ENCODE results near the gene ASTE1. TPM values are rescaled to one million over a fixed set of nuclear protein-coding genes. Genes with fewer than 3 reads are reported as not detected.

ASTE1 gene
- total and polyA plus RNA-seq, 10 of the 15 experiments (the other 5 are each of a cell fraction or from before 2014, with no cell fraction given): 5.1 to 12.0 (median 8.2) TPM

DNA sequence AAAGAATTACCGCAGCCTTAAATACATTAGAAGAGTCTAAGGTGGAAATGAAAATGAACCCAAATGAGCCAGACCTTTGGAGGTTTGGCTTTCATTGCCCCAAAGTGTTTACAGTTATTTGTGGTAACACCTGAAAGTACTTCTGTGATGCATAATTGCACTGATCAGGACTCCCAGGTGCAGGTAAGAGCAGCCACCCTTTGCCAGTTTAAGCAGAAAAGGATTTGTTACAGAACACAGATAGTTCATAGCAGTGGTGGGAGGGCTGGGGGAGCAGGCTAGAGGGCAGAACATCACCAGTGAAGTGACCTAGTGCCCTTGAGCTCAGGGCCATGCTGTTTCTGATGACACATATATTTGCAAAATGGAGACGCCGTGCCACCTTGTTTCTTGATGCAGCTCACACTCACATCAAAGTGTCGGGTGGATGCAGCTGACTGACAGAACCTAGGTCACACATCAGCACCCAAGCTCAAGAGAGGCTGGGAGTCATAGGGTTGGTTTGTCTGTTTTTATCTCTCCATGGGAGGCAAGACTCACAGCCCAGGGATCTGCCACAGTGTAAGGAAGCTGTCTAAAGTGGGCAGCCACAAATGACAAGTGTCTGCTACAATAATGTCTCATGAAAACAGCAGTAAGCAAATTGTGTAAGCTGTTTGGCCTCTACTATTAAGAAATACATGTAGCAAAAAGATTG is 49.2 kb upstream of the ASTE1 start (continued):
- TF ChIP-seq, protein P1, sequence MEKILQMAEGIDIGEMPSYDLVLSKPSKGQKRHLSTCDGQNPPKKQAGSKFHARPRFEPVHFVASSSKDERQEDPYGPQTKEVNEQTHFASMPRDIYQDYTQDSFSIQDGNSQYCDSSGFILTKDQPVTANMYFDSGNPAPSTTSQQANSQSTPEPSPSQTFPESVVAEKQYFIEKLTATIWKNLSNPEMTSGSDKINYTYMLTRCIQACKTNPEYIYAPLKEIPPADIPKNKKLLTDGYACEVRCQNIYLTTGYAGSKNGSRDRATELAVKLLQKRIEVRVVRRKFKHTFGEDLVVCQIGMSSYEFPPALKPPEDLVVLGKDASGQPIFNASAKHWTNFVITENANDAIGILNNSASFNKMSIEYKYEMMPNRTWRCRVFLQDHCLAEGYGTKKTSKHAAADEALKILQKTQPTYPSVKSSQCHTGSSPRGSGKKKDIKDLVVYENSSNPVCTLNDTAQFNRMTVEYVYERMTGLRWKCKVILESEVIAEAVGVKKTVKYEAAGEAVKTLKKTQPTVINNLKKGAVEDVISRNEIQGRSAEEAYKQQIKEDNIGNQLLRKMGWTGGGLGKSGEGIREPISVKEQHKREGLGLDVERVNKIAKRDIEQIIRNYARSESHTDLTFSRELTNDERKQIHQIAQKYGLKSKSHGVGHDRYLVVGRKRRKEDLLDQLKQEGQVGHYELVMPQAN (conservative IDR thresholded peaks at IDR 0.05): no peak
- TF ChIP-seq MEF2A (IDR thresholded peaks at IDR 0.05; ENCODE audit: insufficient read depth, low read depth, low read length) (no peak), SMAD5 (IDR thresholded peaks at IDR 0.05; ENCODE audit: low read depth) (no peak), MTA3 (IDR thresholded peaks at IDR 0.05; ENCODE audit: borderline replicate concordance, low read length) (no peak)

DNA sequence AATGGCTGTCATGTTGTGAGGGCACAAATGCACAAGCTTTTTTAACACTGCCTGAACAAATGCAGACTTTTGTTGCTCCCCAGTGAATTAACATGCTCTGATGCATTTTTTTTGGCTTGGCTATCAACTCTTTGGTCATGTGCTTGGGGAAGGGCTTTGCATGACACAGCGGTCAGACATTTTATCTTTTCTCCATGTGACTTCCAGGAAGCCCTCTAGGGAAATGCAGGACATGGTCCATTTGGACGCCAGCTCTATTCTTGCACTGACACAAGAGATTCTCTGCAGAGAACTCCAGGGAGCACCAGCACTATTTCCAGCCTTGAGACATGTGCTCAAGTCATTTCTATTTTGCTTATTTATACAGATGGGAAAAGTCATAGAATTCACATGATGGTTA is 46.2 kb upstream of the ASTE1 start:
- CTCF ChIA-PET: no interaction called here
- H3K4me3 ChIP-seq: no peak overlapping the region
- peaks cover 7% of the 10 kb centered on the region for H3K4me1 ChIP-seq (ENCODE audit: control insufficient read depth, insufficient read depth, low read length)
- no peaks in the 10 kb centered on the region for H3K36me3 ChIP-seq (ENCODE audit: control insufficient read depth in 2 of 2, insufficient read depth in 2 of 2, low read length in 1 of 2)
- POLR2A ChIA-PET: no interaction called here
- SMC1A ChIA-PET (ENCODE audit: uncharacterized antibody, unreplicated experiment): interaction anchor here (1.0 kb wide), 1 partner anchor 10 kb away, joined by 3 read pairs; no protein-coding TSS in a partner anchor
- in situ Hi-C loops (cut with MboI): no loop called here
- DNase-seq (ENCODE audit: low read depth, low spot score) (no peak), FAIRE-seq (no peak), ATAC-seq (no peak)
- no peaks in the 10 kb centered on the region for H3K79me2 ChIP-seq (ENCODE audit: control insufficient read depth, insufficient read depth, low read length)
- 11% methylated on average over 2 of the region's 2 CpGs for WGBS (ENCODE audit: insufficient coverage, insufficient replicate concordance, low lambda C conversion rate, missing lambda C conversion rate)
- no peak overlapping the region for H3K4me2 ChIP-seq (ENCODE audit: control insufficient read depth, insufficient read depth)
- H3K9me3 ChIP-seq (replicated peaks; ENCODE audit: control insufficient read depth, insufficient read depth, low read length): no peaks in the 10 kb centered on the region
- BruUV-seq (replicated peaks): no TSS peak
- intact Hi-C loops (cut with micrococcal nuclease; ENCODE audit: unreplicated experiment): no loop called here
- H3K27me3 ChIP-seq (replicated peaks in 1 of 2; ENCODE audit: control insufficient read depth in 2 of 2, insufficient read depth in 2 of 2, low read length in 1 of 2): no peaks in the 10 kb centered on the region
- no peak overlapping the region for H2AFZ ChIP-seq (ENCODE audit: control insufficient read depth, low read depth, low read length)
- no peak overlapping the region for H3K27ac ChIP-seq (ENCODE audit: control insufficient read depth, insufficient read depth)
- RAD21 ChIA-PET (ENCODE audit: unreplicated experiment): no interaction called here
- no peaks in the 10 kb centered on the region for H4K20me1 ChIP-seq (ENCODE audit: control insufficient read depth, insufficient read depth)
- H3K9ac ChIP-seq (ENCODE audit: control insufficient read depth, insufficient read depth, low read length): no peak overlapping the region
- TF ChIP-seq TARDBP (IDR thresholded peaks at IDR 0.05; ENCODE audit: borderline replicate concordance): no peak
- TF ChIP-seq, protein P2, sequence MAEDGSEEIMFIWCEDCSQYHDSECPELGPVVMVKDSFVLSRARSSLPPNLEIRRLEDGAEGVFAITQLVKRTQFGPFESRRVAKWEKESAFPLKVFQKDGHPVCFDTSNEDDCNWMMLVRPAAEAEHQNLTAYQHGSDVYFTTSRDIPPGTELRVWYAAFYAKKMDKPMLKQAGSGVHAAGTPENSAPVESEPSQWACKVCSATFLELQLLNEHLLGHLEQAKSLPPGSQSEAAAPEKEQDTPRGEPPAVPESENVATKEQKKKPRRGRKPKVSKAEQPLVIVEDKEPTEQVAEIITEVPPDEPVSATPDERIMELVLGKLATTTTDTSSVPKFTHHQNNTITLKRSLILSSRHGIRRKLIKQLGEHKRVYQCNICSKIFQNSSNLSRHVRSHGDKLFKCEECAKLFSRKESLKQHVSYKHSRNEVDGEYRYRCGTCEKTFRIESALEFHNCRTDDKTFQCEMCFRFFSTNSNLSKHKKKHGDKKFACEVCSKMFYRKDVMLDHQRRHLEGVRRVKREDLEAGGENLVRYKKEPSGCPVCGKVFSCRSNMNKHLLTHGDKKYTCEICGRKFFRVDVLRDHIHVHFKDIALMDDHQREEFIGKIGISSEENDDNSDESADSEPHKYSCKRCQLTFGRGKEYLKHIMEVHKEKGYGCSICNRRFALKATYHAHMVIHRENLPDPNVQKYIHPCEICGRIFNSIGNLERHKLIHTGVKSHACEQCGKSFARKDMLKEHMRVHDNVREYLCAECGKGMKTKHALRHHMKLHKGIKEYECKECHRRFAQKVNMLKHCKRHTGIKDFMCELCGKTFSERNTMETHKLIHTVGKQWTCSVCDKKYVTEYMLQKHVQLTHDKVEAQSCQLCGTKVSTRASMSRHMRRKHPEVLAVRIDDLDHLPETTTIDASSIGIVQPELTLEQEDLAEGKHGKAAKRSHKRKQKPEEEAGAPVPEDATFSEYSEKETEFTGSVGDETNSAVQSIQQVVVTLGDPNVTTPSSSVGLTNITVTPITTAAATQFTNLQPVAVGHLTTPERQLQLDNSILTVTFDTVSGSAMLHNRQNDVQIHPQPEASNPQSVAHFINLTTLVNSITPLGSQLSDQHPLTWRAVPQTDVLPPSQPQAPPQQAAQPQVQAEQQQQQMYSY (CRISPR knock-in tag; IDR thresholded peaks at IDR 0.05): no peak

Measured in GM12878 (cell line).